ENCODE results near the gene PHF2. TPM values are rescaled to one million over a fixed set of nuclear protein-coding genes. Genes with fewer than 3 reads are reported as not detected.
A peak's percentile ranks its signal among the peaks of the same experiment; 100 is the strongest.

PHF2 gene
- total and polyA plus RNA-seq, 10 donors = 11.2 to 46.2 (median 31.0) TPM

- TF ChIP-seq POLR2A (IDR thresholded peaks at IDR 0.05) (no peak), CTCF (IDR thresholded peaks at IDR 0.05 in 8 of 11, conservative IDR thresholded peaks at IDR 0.05 in 3 of 11) (no peak)
- no peak overlapping the region for H3K27ac ChIP-seq
- peaks cover 0 to 27% (median 24%) of the 10 kb centered on the region in 8 donors for H3K9me3 ChIP-seq
- no peak overlapping the region for H3K4me3 ChIP-seq
- no peak for DNase-seq
- H3K36me3 ChIP-seq = peaks cover 0 to 72% (median 41%) of the 10 kb centered on the region in 6 donors
- intact Hi-C loops (cut with DNase I; ENCODE audit: low total_unique reads) = no loop called here
- H3K4me1 ChIP-seq = no peaks in the 10 kb centered on the region
- H3K27me3 ChIP-seq (replicated peaks in 1 of 7) = no peaks in the 10 kb centered on the region
- 92 to 93% (median 93%) methylated on average over 6 to 7 of the region's 7 CpGs for WGBS, 5 donors
These were observed 54.5 kb downstream of the PHF2 start for GRCh38 chr9:93630806-93631411.

- H3K36me3 ChIP-seq = peaks cover 2 to 95% (median 69%) of the 10 kb centered on the region in 6 donors
- peaks cover 2 to 25% (median 19%) of the 10 kb centered on the region in 8 donors for H3K9me3 ChIP-seq
- no peak overlapping the region for H3K4me3 ChIP-seq
- WGBS, 5 donors = 84 to 95% (median 91%) methylated on average over 15 to 19 of the region's 19 CpGs
- H3K4me1 ChIP-seq = no peaks in the 10 kb centered on the region
- peak; percentile 53 for DNase-seq
- H3K27me3 ChIP-seq (replicated peaks in 1 of 7) = no peaks in the 10 kb centered on the region
- intact Hi-C loops (cut with DNase I; ENCODE audit: low total_unique reads) = no loop called here
- TF ChIP-seq CTCF (IDR thresholded peaks at IDR 0.05 in 8 of 11, conservative IDR thresholded peaks at IDR 0.05 in 3 of 11) = no peak
- peak in 1 of 3 donors; percentile 13 for TF ChIP-seq POLR2AphosphoS5 (IDR thresholded peaks at IDR 0.05)
- no peak overlapping the region for H3K27ac ChIP-seq
These were observed 57.3 kb downstream of the PHF2 start for GRCh38 chr9:93633492-93634221.

- 86 to 94% (median 90%) methylated on average over 6 to 10 of the region's 10 CpGs for WGBS, 5 donors
- peak; percentile 51 for DNase-seq
- Histone ChIP-seq H3K4me3 (no peak overlapping the region), H3K4me1 (no peaks in the 10 kb centered on the region), H3K36me3 (peaks cover 2 to 100% (median 74%) of the 10 kb centered on the region in 6 donors), H3K27me3 (replicated peaks in 1 of 7) (no peaks in the 10 kb centered on the region), H3K9me3 (peaks cover 2 to 25% (median 19%) of the 10 kb centered on the region in 8 donors), H3K27ac (no peak overlapping the region)
- TF ChIP-seq POLR2AphosphoS5 (IDR thresholded peaks at IDR 0.05) (no peak), CTCF (IDR thresholded peaks at IDR 0.05 in 8 of 11, conservative IDR thresholded peaks at IDR 0.05 in 3 of 11) (no peak), POLR2A (IDR thresholded peaks at IDR 0.05) (no peak)
- intact Hi-C loops (cut with DNase I; ENCODE audit: low total_unique reads) = no loop called here
These were observed 58.2 kb downstream of the PHF2 start for GRCh38 chr9:93634311-93635185.

Data from spleen (tissue), 11 donors.